Measurements from ENCODE around the gene VIL1. TPM values are rescaled to one million over a fixed set of nuclear protein-coding genes. Genes with fewer than 3 reads are reported as not detected.

Gene VIL1
- polyA plus RNA-seq, 3 donors: 22.8 to 40.0 (median 32.8) TPM

GRCh38 chr2:218485986-218486667 lies 67.2 kb downstream of the VIL1 start:
- no peak for DNase-seq

- DNase-seq: no peak
Measured at GRCh38 chr2:218500501-218501060, 81.7 kb downstream of the VIL1 start.

GRCh38 chr2:218501665-218502064 lies 82.7 kb downstream of the VIL1 start:
- no peak for DNase-seq

Other genes starting within 250 kb of the VIL1 start
- gene ARPC2, start 201.9 kb upstream of the VIL1 start, polyA plus RNA-seq (ENCODE audit: insufficient read length in 3 of 3): 100 to 1,000 TPM; 235 to 239 (median 237) TPM
- 1 to 10 TPM; 1.8 to 2.7 (median 2.2) TPM for gene GPBAR1, start 158.1 kb upstream of the VIL1 start, polyA plus RNA-seq (ENCODE audit: insufficient read length in 3 of 3)
- 100 to 1,000 TPM; 137 to 150 (median 144) TPM for gene AAMP, start 149.0 kb upstream of the VIL1 start, polyA plus RNA-seq (ENCODE audit: insufficient read length in 3 of 3)
- gene PNKD, start 148.6 kb upstream of the VIL1 start, polyA plus RNA-seq (ENCODE audit: insufficient read length in 3 of 3): 100 to 1,000 TPM; 115 to 131 (median 115) TPM
- gene TMBIM1, start 126.6 kb upstream of the VIL1 start, polyA plus RNA-seq (ENCODE audit: insufficient read length in 3 of 3): 10 to 100 TPM; 86.5 to 96.9 (median 90.6) TPM
- 1 to 10 TPM; 5.6 to 7.6 (median 6.2) TPM for gene CATIP, start 62.3 kb upstream of the VIL1 start, polyA plus RNA-seq (ENCODE audit: insufficient read length in 3 of 3)
- 1 to 10 TPM in 1 of 3 donors, under 1 TPM in 2; 0.87 to 1.6 (median 0.99) TPM for gene SLC11A1, start 36.9 kb upstream of the VIL1 start, polyA plus RNA-seq (ENCODE audit: insufficient read length in 3 of 3)
- 100 to 1,000 TPM; 155 to 174 (median 165) TPM for gene CTDSP1, start 19.3 kb upstream of the VIL1 start, polyA plus RNA-seq (ENCODE audit: insufficient read length in 3 of 3)
- gene USP37, start 149.2 kb downstream of the VIL1 start, polyA plus RNA-seq (ENCODE audit: insufficient read length in 3 of 3): 10 to 100 TPM; 16.1 to 22.6 (median 16.4) TPM
- gene CNOT9, start 149.7 kb downstream of the VIL1 start, polyA plus RNA-seq (ENCODE audit: insufficient read length in 3 of 3): 10 to 100 TPM; 47.2 to 57.9 (median 57.1) TPM
- gene PLCD4, start 188.8 kb downstream of the VIL1 start, polyA plus RNA-seq (ENCODE audit: insufficient read length in 3 of 3): 10 to 100 TPM in 1 of 3 donors, 1 to 10 TPM in 2; 8.2 to 10.1 (median 9.6) TPM
- gene ZNF142, start 240.5 kb downstream of the VIL1 start, polyA plus RNA-seq (ENCODE audit: insufficient read length in 3 of 3): 10 to 100 TPM; 18.9 to 25.3 (median 20.8) TPM
- gene BCS1L, start 240.6 kb downstream of the VIL1 start, polyA plus RNA-seq (ENCODE audit: insufficient read length in 3 of 3): 10 to 100 TPM; 53.9 to 61.2 (median 56.5) TPM